NAMALWA (cell line): Measurements from ENCODE around the gene FAM9C.
A peak's percentile ranks its signal among the peaks of the same experiment; 100 is the strongest.
"Not testable (repeated sequence)": the region's sequence is repeated elsewhere in the genome, so short reads cannot be mapped to it uniquely, and the experiment has no call there.

Experiments used
- DNase-seq: peaks from one replicate; pipeline ENCODE4 v3.0.0-alpha.2; 2015; ENCODE audit warnings: low spot score

Gene FAM9C

DNA sequence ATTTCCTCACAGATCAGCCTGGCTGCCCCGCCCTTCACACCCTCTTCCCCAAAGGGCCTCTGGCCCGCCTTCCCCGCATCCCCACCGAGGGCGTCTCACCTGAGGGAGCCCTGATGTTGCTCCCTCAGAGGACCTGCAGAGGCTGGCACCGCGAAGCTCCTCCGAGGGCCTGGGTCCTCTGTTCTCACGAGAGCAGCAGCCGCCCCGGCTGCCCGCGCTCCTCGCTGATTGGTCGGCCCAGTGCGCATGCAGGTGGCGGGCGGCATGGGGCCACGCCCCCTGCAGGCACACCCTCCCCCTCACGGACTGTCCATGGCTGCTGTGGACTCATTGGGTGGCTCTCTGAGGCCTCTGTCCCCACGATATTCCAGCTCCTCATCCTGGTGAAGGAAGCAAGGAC, at the start of gene FAM9C:
Gene FAM9C, minus strand, starts transcription at position 180 of the 400 bp plus-strand sequence. CDS start 831 bp downstream, outside the sequence.
- DNase-seq: no peak

GRCh38 chrX:13093529-13094140, 49.2 kb upstream of the FAM9C start:
- no peak for DNase-seq

- peak; percentile 23 for DNase-seq
Measured at GRCh38 chrX:13092455-13092941, 48.1 kb upstream of the FAM9C start.

DNA sequence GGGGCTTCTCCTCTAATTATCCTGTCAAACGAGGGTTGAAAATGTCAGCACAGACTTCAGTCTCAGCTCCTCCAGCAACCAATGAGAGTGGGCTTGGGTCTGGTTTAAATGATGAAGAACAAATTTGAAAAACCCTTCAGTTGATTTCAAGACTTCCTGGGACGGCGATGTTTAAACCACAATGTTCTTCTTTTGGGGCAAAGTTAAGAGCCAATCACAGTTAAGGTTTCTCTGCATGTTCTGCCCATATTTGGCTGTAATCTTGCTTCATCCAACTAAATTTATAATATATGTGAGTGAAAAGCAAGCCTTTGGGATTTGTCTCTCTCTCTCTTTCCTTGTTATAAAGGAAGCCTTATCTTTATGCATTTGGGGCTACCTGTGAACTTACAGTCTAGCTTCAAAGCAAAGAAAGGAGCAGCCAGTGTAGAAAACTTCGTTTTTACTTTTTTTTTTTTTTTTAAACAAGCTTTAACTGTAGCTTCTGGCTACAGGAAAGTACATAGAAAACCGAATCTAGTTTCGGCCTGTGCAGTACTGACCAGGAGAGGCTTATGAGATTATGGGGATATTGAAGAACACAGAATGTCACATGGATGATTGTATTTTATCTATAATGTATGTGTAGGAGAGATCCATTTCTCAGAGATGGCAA, 46.8 kb upstream of the FAM9C start:
- peak; percentile 15 for DNase-seq

- DNase-seq: no peak
Measured at GRCh38 chrX:13090339-13091110, 46.1 kb upstream of the FAM9C start.

DNA sequence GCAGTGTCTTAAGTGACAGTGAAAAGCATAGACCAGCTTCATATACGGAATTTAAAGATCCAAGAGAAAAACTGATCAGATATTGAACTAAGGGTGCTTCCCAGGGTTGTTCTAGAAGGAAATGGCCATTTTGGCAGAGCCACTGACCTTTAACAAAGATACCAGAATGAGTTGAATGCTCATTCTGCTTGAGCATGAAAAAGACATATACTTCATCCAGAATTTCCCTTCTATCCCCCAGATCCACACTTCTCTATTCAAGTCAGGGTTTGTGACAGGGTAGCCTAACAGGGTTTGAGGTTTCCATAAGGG, 45.6 kb upstream of the FAM9C start:
- DNase-seq: no peak

GRCh38 chrX:13088156-13088487, 43.7 kb upstream of the FAM9C start:
- peak; percentile 47 for DNase-seq

- DNase-seq: peak; percentile 89
Measured at GRCh38 chrX:13087322-13088155, 43.1 kb upstream of the FAM9C start.

DNA sequence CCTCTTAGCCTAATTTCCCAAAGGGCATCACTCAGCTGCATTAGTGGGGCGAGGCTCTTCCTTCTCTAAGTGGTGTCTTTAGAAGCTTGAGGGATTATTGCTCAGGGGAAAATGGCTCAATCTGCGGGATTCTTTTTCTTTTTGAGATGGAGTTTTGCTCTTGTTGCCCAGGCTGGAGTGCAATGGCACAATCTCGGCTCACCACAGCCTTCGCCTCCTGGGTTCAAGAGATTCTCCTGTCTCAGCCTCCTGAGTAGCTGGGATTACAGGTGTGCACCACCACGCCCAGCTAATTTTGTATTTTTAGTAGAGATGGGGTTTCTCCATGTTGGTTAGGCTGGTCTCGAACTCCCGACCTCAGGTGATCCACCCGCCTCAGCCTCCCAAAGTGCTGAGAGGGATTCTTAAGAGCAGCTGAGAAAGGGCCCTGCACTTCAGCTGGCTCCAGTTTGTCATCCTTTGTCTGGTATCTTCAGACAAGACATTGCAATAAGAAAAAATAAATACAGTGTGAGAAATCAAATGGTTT, 42.4 kb upstream of the FAM9C start:
- not testable (repeated sequence) for DNase-seq

- peak; percentile 19 for DNase-seq
Measured at GRCh38 chrX:13086076-13086475, 41.7 kb upstream of the FAM9C start.

DNA sequence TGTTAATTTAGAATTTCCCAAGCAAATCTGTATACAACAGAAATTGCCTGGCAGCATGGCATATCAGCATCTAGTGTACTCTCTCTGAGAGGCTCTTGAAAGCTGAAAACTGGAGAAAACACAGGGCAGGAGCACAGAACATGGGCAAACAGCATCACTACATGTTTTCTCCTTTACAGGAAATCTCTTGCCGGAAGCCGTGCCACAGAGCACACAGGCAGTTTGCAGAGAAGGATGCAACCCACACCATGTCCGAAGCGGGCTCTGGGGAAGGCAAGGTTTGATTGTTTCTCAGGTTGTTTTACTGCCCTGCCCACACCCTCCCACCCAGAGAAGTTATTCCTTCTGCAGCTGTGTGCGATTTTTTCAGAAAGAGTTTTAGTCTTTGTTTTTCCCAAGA, 41.1 kb upstream of the FAM9C start:
- DNase-seq: peak; percentile 67

GRCh38 chrX:13084611-13085010, 40.2 kb upstream of the FAM9C start:
- DNase-seq: peak; percentile 31

DNA sequence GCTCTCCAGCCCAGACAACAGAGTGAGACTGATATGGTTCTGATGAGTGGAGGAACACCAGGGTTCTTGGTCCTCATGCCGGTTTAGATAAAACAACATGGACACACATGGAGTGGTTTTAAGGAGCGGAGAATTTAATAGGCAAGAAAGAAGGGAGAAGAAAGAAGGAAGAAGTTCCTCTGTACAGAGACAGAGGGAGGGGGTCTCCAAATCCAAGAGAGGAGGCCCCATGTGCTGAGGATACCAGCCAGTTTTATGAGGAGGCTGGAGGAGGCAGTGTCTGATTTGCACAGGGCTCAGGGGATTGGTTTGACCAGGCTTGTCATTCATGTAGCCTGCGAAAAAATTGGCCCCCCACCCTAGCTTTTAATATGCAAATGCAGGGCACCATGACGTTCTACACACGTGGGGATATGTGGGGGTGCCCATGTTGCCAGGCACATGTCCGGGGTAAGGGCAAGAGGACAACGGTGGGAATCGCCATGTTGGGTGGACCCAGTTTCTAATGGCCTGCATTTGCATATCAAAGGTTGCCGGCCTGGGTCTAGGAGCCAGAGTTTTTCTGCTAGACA, 39.4 kb upstream of the FAM9C start:
- peak; percentile 66 for DNase-seq

GRCh38 chrX:13082206-13083065, 38.0 kb upstream of the FAM9C start:
- peak; percentile 38 for DNase-seq

GRCh38 chrX:13081395-13082205, 37.2 kb upstream of the FAM9C start:
- DNase-seq: peak; percentile 67

DNA sequence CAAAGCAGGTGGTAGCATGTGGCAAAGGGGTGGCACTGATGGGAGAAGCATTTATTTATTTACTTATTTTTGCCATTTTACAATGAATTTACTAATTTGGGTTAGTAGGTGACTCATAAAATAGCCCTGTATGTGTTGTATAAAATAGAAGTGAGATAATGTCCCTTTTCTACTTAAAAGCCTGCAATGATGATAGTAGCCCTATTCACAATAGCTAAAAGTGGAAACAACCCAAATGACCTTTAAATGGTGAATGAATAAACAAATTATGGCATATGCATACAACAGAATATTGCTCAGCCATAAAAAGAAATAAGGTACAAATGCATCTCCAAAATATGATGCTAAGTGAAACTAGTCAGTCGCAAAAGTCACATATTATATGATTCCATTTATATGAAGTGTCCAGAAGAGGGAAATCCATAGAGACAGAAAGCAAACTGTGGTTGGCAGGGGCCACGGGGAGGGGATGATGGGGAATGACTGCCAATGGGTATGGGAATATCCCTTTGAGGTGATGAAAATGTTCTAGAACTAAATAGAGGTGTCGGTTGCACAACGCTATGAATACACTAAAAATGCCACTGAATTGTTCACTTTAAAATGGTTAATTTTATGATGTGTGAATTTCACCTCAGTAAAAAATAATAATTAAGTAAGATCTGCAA, 35.8 kb upstream of the FAM9C start:
- DNase-seq: no peak

DNA sequence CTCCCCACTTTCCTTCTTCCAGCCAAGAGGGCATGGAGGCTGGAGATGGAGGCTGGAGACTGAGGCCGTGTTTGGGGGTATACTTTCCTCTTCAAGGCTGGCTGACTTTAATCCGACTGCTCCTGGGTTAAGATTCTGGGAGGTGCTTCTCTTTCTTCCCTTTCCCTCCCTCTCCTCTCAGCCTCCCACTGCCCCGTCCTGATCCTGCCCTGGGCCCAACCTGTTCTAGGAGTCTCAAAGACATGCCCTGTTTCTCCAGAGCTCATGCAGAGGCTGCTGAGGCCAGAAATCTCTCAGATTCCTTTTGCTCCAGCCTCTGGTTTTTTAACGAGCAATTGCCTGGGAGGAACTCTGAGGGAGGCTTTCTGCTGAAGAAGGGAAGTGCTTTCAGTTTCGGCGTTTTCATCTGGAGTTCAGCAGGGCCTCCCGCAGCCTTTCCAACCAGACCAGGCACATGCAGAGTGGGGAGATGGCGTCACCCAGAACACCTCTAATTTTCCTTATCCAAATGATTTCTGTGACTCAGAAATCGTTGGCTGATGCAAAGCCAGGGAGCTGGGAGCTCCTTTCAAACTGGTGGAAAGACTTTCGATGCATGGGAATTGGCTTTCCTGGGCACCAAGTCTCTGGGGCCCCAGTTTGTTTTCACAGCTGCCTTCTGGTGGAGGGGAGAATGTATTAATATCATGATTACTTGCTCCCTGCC, 34.5 kb upstream of the FAM9C start:
- peak; percentile 20 for DNase-seq

- DNase-seq: no peak
Measured at GRCh38 chrX:13077168-13077567, 32.7 kb upstream of the FAM9C start.
